BE2C (cell line): ENCODE measurements around the gene FRMD5.
"Not testable (repeated sequence)": the region's sequence is repeated elsewhere in the genome, so short reads cannot be mapped to it uniquely, and the experiment has no call there.

Experiments used
- DNase-seq: peaks from one replicate; pipeline ENCODE4 v3.0.0-alpha.2; 2020
- H3K27me3 ChIP-seq: fragments of 250-450 bp; sonication (Bioruptor Pico); 2 replicates; pipeline ENCODE4 v1.5.1; 2020; ENCODE audit warnings: mild to moderate bottlenecking
- H3K36me3 ChIP-seq: fragments of 250-450 bp; sonication (Bioruptor Pico); 2 replicates; pipeline ENCODE4 v1.5.1; 2020; ENCODE audit warnings: mild to moderate bottlenecking
- H3K4me1 ChIP-seq: fragments of 250-450 bp; sonication (Bioruptor Pico); 2 replicates; pipeline ENCODE4 v1.5.1; 2020
- H3K4me3 ChIP-seq: 2 replicates; pipeline ENCODE4 v1.5.1; 2011; ENCODE audit warnings: low read depth, low read length
- H3K9me3 ChIP-seq: fragments of 250-450 bp; sonication (Bioruptor Pico); 2 replicates; pipeline ENCODE4 v1.5.1; 2020
- CTCF ChIP-seq: IDR thresholded peaks from 2 replicates; pipeline ENCODE4 v1.5.1; 2012; ENCODE audit warnings: mild to moderate bottlenecking, low read depth, low read length

The FRMD5 gene

GRCh38 chr15:44009038-44009437 lies 186.0 kb downstream of the FRMD5 start:
- DNase-seq: no peak
- no peak for TF ChIP-seq CTCF

GRCh38 chr15:44000248-44000647 lies 194.8 kb downstream of the FRMD5 start:
- not testable (repeated sequence) for H3K4me3 ChIP-seq, H3K4me1 ChIP-seq, H3K36me3 ChIP-seq, DNase-seq, H3K27me3 ChIP-seq, H3K9me3 ChIP-seq

More at GRCh38 chr15:44009038-44009437, 186.0 kb downstream of the FRMD5 start:
- Histone ChIP-seq H3K27me3 (no peaks in the 10 kb centered on the region), H3K4me1 (no peaks in the 10 kb centered on the region), H3K4me3 (no peak overlapping the region), H3K36me3 (no peaks in the 10 kb centered on the region), H3K9me3 (no peaks in the 10 kb centered on the region)

GRCh38 chr15:43998607-43999006 lies 196.5 kb downstream of the FRMD5 start:
- Histone ChIP-seq H3K36me3 (no peaks in the 10 kb centered on the region), H3K27me3 (no peaks in the 10 kb centered on the region), H3K9me3 (no peaks in the 10 kb centered on the region), H3K4me1 (peaks cover 2% of the 10 kb centered on the region), H3K4me3 (no peak overlapping the region)
- no peak for TF ChIP-seq CTCF
- DNase-seq: peak; percentile 17

GRCh38 chr15:43991206-43991605 lies 203.9 kb downstream of the FRMD5 start:
- Histone ChIP-seq H3K36me3 (no peaks in the 10 kb centered on the region), H3K4me1 (no peaks in the 10 kb centered on the region), H3K27me3 (no peaks in the 10 kb centered on the region), H3K4me3 (no peak overlapping the region), H3K9me3 (no peaks in the 10 kb centered on the region)
- TF ChIP-seq CTCF: no peak
- no peak for DNase-seq

- H3K4me3 ChIP-seq: no peak overlapping the region
- no peak for DNase-seq
- H3K36me3 ChIP-seq: no peaks in the 10 kb centered on the region
- no peaks in the 10 kb centered on the region for H3K9me3 ChIP-seq
- H3K27me3 ChIP-seq: no peaks in the 10 kb centered on the region
- H3K4me1 ChIP-seq: no peaks in the 10 kb centered on the region
- TF ChIP-seq CTCF: no peak
Measured at GRCh38 chr15:43989938-43990337, 205.1 kb downstream of the FRMD5 start.

GRCh38 chr15:43988900-43989299 lies 206.2 kb downstream of the FRMD5 start:
- H3K36me3 ChIP-seq: no peaks in the 10 kb centered on the region
- H3K9me3 ChIP-seq: no peaks in the 10 kb centered on the region
- no peaks in the 10 kb centered on the region for H3K27me3 ChIP-seq
- no peak for DNase-seq
- H3K4me1 ChIP-seq: no peaks in the 10 kb centered on the region
- no peak for TF ChIP-seq CTCF
- no peak overlapping the region for H3K4me3 ChIP-seq

GRCh38 chr15:43987924-43988323 lies 207.1 kb downstream of the FRMD5 start:
- no peak overlapping the region for H3K4me3 ChIP-seq
- TF ChIP-seq CTCF: no peak
- no peak for DNase-seq
- H3K9me3 ChIP-seq: no peaks in the 10 kb centered on the region
- no peaks in the 10 kb centered on the region for H3K4me1 ChIP-seq
- H3K36me3 ChIP-seq: no peaks in the 10 kb centered on the region
- H3K27me3 ChIP-seq: no peaks in the 10 kb centered on the region
